Naive thymus-derived CD4-positive, alpha-beta T cell (primary cell): ENCODE data around the gene ZNF541. TPM values are rescaled to one million over a fixed set of nuclear protein-coding genes. Genes with fewer than 3 reads are reported as not detected.

ENCODE experiments used
- ATAC-seq: fragments of 150-1000 bp; cut with Tn5 transposase; 2 replicates; pipeline ENCODE4 v1.10.0; 2021; ENCODE audit warnings: mild to moderate bottlenecking, moderate library complexity
- CTCF ChIA-PET: fragments of 350-600 bp; sonication (Branson Sonifier 250); formaldehyde crosslinking; loops from one replicate; lab custom pipeline; 2021; ENCODE audit warnings: antibody characterized with exemption; lab: Charles Lee
- POLR2A ChIA-PET: fragments of 350-600 bp; sonication (Branson Sonifier 250); formaldehyde crosslinking; loops from one replicate; lab custom pipeline; 2021; ENCODE audit warnings: antibody characterized with exemption, inconsistent platforms; lab: Charles Lee
- DNase-seq, 9 donors: peaks; one replicate each; pipeline versions ENCODE4 v3.0.0 to v3.0.0-alpha.2; 2020 to 2022; ENCODE audit warnings: mixed read lengths in 1 of 9
- H3K27ac ChIP-seq: one replicate; pipeline ENCODE4 v1.7.0; 2013; ENCODE audit warnings: mild to moderate bottlenecking, low read depth, low read length, moderate library complexity
- H3K27me3 ChIP-seq, 2 donors: one replicate each; pipeline ENCODE4 v1.7.0; 2013; ENCODE audit warnings: low read length in 2 of 2, mild to moderate bottlenecking in 2 of 2, moderate library complexity in 2 of 2; ENCODE audit not compliant: control insufficient read depth in 2 of 2, insufficient read depth in 2 of 2
- H3K36me3 ChIP-seq, 3 experiments: 1 replicate in 2 of 3; 2 replicates in 1 of 3; pipeline ENCODE4 v1.7.0; 2013; ENCODE audit warnings: low read length in 3 of 3, mild to moderate bottlenecking in 3 of 3, moderate library complexity in 1 of 3; ENCODE audit not compliant: insufficient read depth in 3 of 3, control insufficient read depth in 2 of 3
- H3K4me1 ChIP-seq, 2 donors: one replicate each; pipeline ENCODE4 v1.7.0; 2013; ENCODE audit warnings: low read length in 2 of 2, mild to moderate bottlenecking in 2 of 2, moderate library complexity in 1 of 2; ENCODE audit not compliant: control insufficient read depth in 2 of 2, insufficient read depth in 2 of 2
- H3K4me3 ChIP-seq: 2 replicates; pipeline ENCODE4 v1.7.0; 2013; ENCODE audit warnings: mild to moderate bottlenecking, low read length
- H3K9me3 ChIP-seq, 3 experiments: 1 replicate in 2 of 3; 2 replicates in 1 of 3; pipeline ENCODE4 v1.7.0; 2013; ENCODE audit warnings: low read length in 3 of 3; ENCODE audit not compliant: control insufficient read depth in 2 of 3
- H3K27ac Mint-ChIP-seq, 9 donors: one replicate each; pipeline ENCODE4 v1.8.0; 2020 to 2022; ENCODE audit warnings: mixed read lengths in 9 of 9, mild to moderate bottlenecking in 8 of 9, moderate library complexity in 5 of 9, inconsistent platforms in 2 of 9
- H3K27me3 Mint-ChIP-seq, 5 donors: one replicate each; pipeline ENCODE4 v1.8.0; 2021 to 2022; ENCODE audit warnings: mixed read lengths in 5 of 5, mild to moderate bottlenecking in 1 of 5
- H3K36me3 Mint-ChIP-seq, 5 donors: one replicate each; pipeline ENCODE4 v1.8.0; 2020 to 2022; ENCODE audit warnings: mixed read lengths in 5 of 5, mild to moderate bottlenecking in 3 of 5, inconsistent platforms in 1 of 5
- H3K4me1 Mint-ChIP-seq, 7 donors: one replicate each; pipeline ENCODE4 v1.8.0; 2020 to 2022; ENCODE audit warnings: mixed read lengths in 7 of 7, mild to moderate bottlenecking in 3 of 7, inconsistent platforms in 1 of 7
- H3K4me3 Mint-ChIP-seq, 10 donors: one replicate each; pipeline ENCODE4 v1.8.0; 2020 to 2022; ENCODE audit warnings: mild to moderate bottlenecking in 10 of 10, mixed read lengths in 10 of 10, moderate library complexity in 6 of 10, inconsistent platforms in 2 of 10
- H3K9me3 Mint-ChIP-seq, 11 donors: one replicate each; pipeline ENCODE4 v1.8.0; 2020 to 2022; ENCODE audit warnings: mixed read lengths in 11 of 11, mild to moderate bottlenecking in 4 of 11, inconsistent platforms in 1 of 11, moderate library complexity in 1 of 11
- intact Hi-C, 2 donors: fragments of 100-400 bp; cut with micrococcal nuclease; formaldehyde crosslinking; loops; one replicate each; pipeline ENCODE4 v1.15.1; 2023
- polyA plus RNA-seq, 2 donors: library from polyadenylated mRNA; unstranded; fragments of 300-500 nt; fragmentation: Illumina TruSeq; gene quantifications; one replicate each; pipeline ENCODE4 v1.2.3, GENCODE V29; 2021
- total RNA-seq, 6 experiments: library from RNA in 5 of 6; stranded (reverse) in 5 of 6; gene quantifications; 1 replicate in 5 of 6; 2 replicates in 1 of 6; pipeline ENCODE4 v1.2.3 and lab custom pipeline; 2021 to 2026

Gene ZNF541
- total and polyA plus RNA-seq, 7 experiments from 2014 or later: 0.36 to 1.5 (median 0.93) TPM; not detected in 1

- Mint-ChIP-seq H3K4me1 (peaks cover 0 to 21% (median 13%) of the 10 kb centered on the region in 7 donors), H3K36me3 (no peaks in the 10 kb centered on the region), H3K27me3 (peaks cover 0 to 13% (median 5%) of the 10 kb centered on the region in 5 donors), H3K27ac (peak overlapping the region; percentile 52 to 90 (median 76)), H3K4me3 (peak overlapping the region in 2 of 10 donors; percentile 14 to 36), H3K9me3 (no peaks in the 10 kb centered on the region)
- peak in 7 of 9 donors; percentile 26 to 59 (median 43) for DNase-seq
- Histone ChIP-seq H3K27ac (no peak overlapping the region), H3K36me3 (no peaks in the 10 kb centered on the region), H3K4me3 (no peak overlapping the region), H3K9me3 (no peaks in the 10 kb centered on the region), H3K27me3 (no peaks in the 10 kb centered on the region), H3K4me1 (peaks cover 0 to 23% of the 10 kb centered on the region in 2 donors)
- intact Hi-C loops: loop anchor here in 1 of 2 donors (2.0 kb wide), 2 partner anchors 35 to 157 kb away; no protein-coding TSS in a partner anchor
- CTCF ChIA-PET: no interaction called here
- POLR2A ChIA-PET: no interaction called here
- ATAC-seq: peak; percentile 89
Observed at GRCh38 chr19:47541518-47541917, 31.4 kb downstream of the ZNF541 start.

- Histone ChIP-seq H3K9me3 (no peaks in the 10 kb centered on the region), H3K27me3 (no peaks in the 10 kb centered on the region), H3K27ac (no peak overlapping the region), H3K4me3 (no peak overlapping the region), H3K36me3 (no peaks in the 10 kb centered on the region), H3K4me1 (peaks cover 0 to 23% of the 10 kb centered on the region in 2 donors)
- Mint-ChIP-seq H3K27ac (peak overlapping the region in 6 of 9 donors; percentile 9 to 89 (median 74)), H3K27me3 (peaks cover 0 to 11% (median 5%) of the 10 kb centered on the region in 5 donors), H3K4me3 (peak overlapping the region in 2 of 10 donors; percentile 3 to 49), H3K9me3 (no peaks in the 10 kb centered on the region), H3K4me1 (peaks cover 0 to 21% (median 13%) of the 10 kb centered on the region in 7 donors), H3K36me3 (no peaks in the 10 kb centered on the region)
- ATAC-seq: no peak
- POLR2A ChIA-PET: interaction anchor here (1.0 kb wide), 1 partner anchor 25 kb away, joined by 3 read pairs; no protein-coding TSS in a partner anchor
- intact Hi-C loops: loop anchor here in 1 of 2 donors (2.0 kb wide), 2 partner anchors 36 to 158 kb away; no protein-coding TSS in a partner anchor
- peak in 2 of 9 donors; percentile 17 to 21 for DNase-seq
- CTCF ChIA-PET: interaction anchor here (0.7 to 1.0 kb wide), 2 partner anchors 32 to 70 kb away, joined by 5 read pairs; no protein-coding TSS in a partner anchor
Observed at GRCh38 chr19:47540748-47541147, 32.2 kb downstream of the ZNF541 start.

GRCh38 chr19:47539747-47540311 is 33.1 kb downstream of the ZNF541 start:
- Histone ChIP-seq H3K4me3 (no peak overlapping the region), H3K9me3 (no peaks in the 10 kb centered on the region), H3K4me1 (peaks cover 0 to 23% of the 10 kb centered on the region in 2 donors), H3K27me3 (no peaks in the 10 kb centered on the region), H3K36me3 (no peaks in the 10 kb centered on the region), H3K27ac (no peak overlapping the region)
- DNase-seq (no peak), ATAC-seq (peak; percentile 60)
- intact Hi-C loops: loop anchor here in 1 of 2 donors (2.0 kb wide), 2 partner anchors 37 to 159 kb away; no protein-coding TSS in a partner anchor
- no peaks in the 10 kb centered on the region for H3K36me3 Mint-ChIP-seq
- H3K27me3 Mint-ChIP-seq: peaks cover 0 to 10% (median 5%) of the 10 kb centered on the region in 5 donors
- peaks cover 0 to 21% (median 13%) of the 10 kb centered on the region in 7 donors for H3K4me1 Mint-ChIP-seq
- H3K4me3 Mint-ChIP-seq: peak overlapping the region in 3 of 10 donors; percentile 29 to 46 (median 42)
- ChIA-PET POLR2A (interaction anchor here (1.1 kb wide), 1 partner anchor 60 kb away, joined by 3 read pairs; no protein-coding TSS in a partner anchor), CTCF (interaction anchor here (0.6 kb wide), 1 partner anchor 666 kb away, joined by 3 read pairs; no protein-coding TSS in a partner anchor)
- peaks cover 0 to 3% (median 0%) of the 10 kb centered on the region in 11 donors for H3K9me3 Mint-ChIP-seq
- peak overlapping the region in 4 of 9 donors; percentile 59 to 85 (median 72) for H3K27ac Mint-ChIP-seq

- Histone ChIP-seq H3K27ac (no peak overlapping the region), H3K27me3 (no peaks in the 10 kb centered on the region), H3K9me3 (no peaks in the 10 kb centered on the region), H3K4me1 (peaks cover 0 to 23% of the 10 kb centered on the region in 2 donors), H3K36me3 (no peaks in the 10 kb centered on the region), H3K4me3 (no peak overlapping the region)
- peaks cover 0 to 21% (median 13%) of the 10 kb centered on the region in 7 donors for H3K4me1 Mint-ChIP-seq
- H3K4me3 Mint-ChIP-seq: no peak overlapping the region
- POLR2A ChIA-PET: interaction anchor here (1.1 kb wide), 1 partner anchor 61 kb away, joined by 3 read pairs; no protein-coding TSS in a partner anchor
- no peak for ATAC-seq
- H3K9me3 Mint-ChIP-seq: peaks cover 0 to 3% (median 0%) of the 10 kb centered on the region in 11 donors
- CTCF ChIA-PET: no interaction called here
- peak overlapping the region in 1 of 9 donors; percentile 4 for H3K27ac Mint-ChIP-seq
- intact Hi-C loops: no loop called here
- H3K36me3 Mint-ChIP-seq: no peaks in the 10 kb centered on the region
- DNase-seq: no peak
- H3K27me3 Mint-ChIP-seq: peaks cover 0 to 3% (median 2%) of the 10 kb centered on the region in 5 donors
Observed at GRCh38 chr19:47538812-47539211, 34.1 kb downstream of the ZNF541 start.

- H3K4me1 Mint-ChIP-seq: peaks cover 0 to 21% (median 13%) of the 10 kb centered on the region in 7 donors
- no peaks in the 10 kb centered on the region for H3K36me3 Mint-ChIP-seq
- POLR2A ChIA-PET: interaction anchor here (0.6 kb wide), 1 partner anchor 62 kb away, joined by 3 read pairs; no protein-coding TSS in a partner anchor
Observed at GRCh38 chr19:47537493-47537892, 35.5 kb downstream of the ZNF541 start.

GRCh38 chr19:47534628-47535027 is 38.3 kb downstream of the ZNF541 start:
- no peaks in the 10 kb centered on the region for H3K27me3 ChIP-seq
- H3K9me3 ChIP-seq: no peaks in the 10 kb centered on the region
- Mint-ChIP-seq H3K27me3 (no peaks in the 10 kb centered on the region), H3K4me3 (no peak overlapping the region), H3K4me1 (no peaks in the 10 kb centered on the region), H3K9me3 (peaks cover 0 to 3% (median 0%) of the 10 kb centered on the region in 11 donors), H3K27ac (no peak overlapping the region), H3K36me3 (no peaks in the 10 kb centered on the region)
- DNase-seq (no peak), ATAC-seq (no peak)
- H3K36me3 ChIP-seq: no peaks in the 10 kb centered on the region
- no peak overlapping the region for H3K27ac ChIP-seq
- CTCF ChIA-PET: no interaction called here
- H3K4me1 ChIP-seq: no peaks in the 10 kb centered on the region
- intact Hi-C loops: no loop called here
- H3K4me3 ChIP-seq: no peak overlapping the region
- POLR2A ChIA-PET: interaction anchor here (1.0 kb wide), 1 partner anchor 16 kb away, joined by 4 read pairs; no protein-coding TSS in a partner anchor

More at GRCh38 chr19:47537493-47537892, 35.5 kb downstream of the ZNF541 start:
- intact Hi-C loops: no loop called here
- DNase-seq (no peak), ATAC-seq (no peak)
- peaks cover 0 to 23% of the 10 kb centered on the region in 2 donors for H3K4me1 ChIP-seq
- Mint-ChIP-seq H3K4me3 (no peak overlapping the region), H3K27ac (no peak overlapping the region), H3K27me3 (no peaks in the 10 kb centered on the region), H3K9me3 (peaks cover 0 to 3% (median 0%) of the 10 kb centered on the region in 11 donors)
- no peak overlapping the region for H3K4me3 ChIP-seq
- H3K27me3 ChIP-seq: no peaks in the 10 kb centered on the region
- H3K27ac ChIP-seq: no peak overlapping the region
- H3K9me3 ChIP-seq: no peaks in the 10 kb centered on the region
- H3K36me3 ChIP-seq: no peaks in the 10 kb centered on the region
- CTCF ChIA-PET: no interaction called here
